ENCODE data around the gene CPNE4.
"Not testable (repeated sequence)": the region's sequence is repeated elsewhere in the genome, so short reads cannot be mapped to it uniquely, and the experiment has no call there.

The CPNE4 gene

DNA sequence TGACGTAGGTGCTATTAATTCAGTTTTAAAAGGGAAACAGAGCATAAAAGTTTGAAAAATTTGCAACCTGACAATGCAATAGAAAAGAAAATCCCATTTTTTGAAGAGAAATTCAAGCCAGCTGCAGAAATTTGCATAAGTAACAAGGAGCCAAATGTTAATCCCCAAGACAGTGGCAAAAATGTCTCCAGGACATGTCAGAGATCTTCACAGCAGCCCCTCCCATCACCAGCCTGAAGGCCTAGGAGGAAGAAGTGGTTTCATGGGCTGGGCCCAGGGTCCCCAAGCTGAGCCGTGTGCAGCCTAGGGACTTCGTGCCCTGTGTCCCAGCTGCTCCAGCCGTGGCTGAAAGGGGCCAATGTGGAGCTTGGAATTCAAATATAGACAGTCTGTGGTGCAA lies 148.9 kb downstream of the CPNE4 start:
- H3K36me3 ChIP-seq (ENCODE audit: control insufficient read depth, insufficient read depth, low read length); H3K9me3 ChIP-seq (ENCODE audit: control insufficient read depth, low read length); H3K4me3 ChIP-seq (ENCODE audit: extremely low read depth, insufficient read depth, low read length, poor library complexity, severe bottlenecking); H3K4me1 ChIP-seq (ENCODE audit: control insufficient read depth, insufficient read depth, low read length, poor library complexity, severe bottlenecking); H3K27ac ChIP-seq (ENCODE audit: low read depth, low read length, severe bottlenecking): not testable (repeated sequence)
- 79 to 89% methylated on average over 3 of the region's 4 CpGs for WGBS, 2 experiments (ENCODE audit: insufficient coverage in 2 of 2)

DNA sequence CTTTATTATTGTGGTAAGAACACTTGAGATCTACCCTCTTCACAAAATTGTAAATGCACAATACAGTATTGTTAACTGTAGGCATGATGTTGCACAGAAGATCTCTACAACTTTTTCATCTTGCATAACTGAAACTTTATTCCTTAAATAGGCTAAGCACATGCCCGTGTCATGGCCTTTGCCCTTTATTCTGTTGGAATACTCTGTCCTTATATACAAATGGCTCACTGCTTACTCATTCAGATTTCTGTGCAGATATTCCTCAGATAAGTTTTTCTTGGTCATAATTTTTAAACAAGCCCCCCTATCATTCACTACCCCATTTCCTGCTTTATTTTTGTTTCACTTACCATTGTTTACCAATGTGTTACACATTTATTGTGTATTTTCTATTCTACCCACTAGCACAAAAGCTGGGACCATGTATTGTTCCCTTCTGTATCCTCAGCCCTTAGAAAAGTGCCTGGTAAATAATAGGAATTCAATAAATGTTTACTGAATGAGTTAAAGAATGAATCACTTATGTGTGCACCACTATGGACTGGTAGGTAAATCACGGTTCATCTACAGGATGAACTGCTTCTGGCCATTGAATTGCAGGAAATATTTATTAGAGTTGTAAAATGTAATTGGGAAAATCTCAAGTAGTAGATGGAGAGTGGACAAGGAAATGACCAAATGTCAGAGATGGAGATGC lies 151.0 kb downstream of the CPNE4 start:
- WGBS, 2 experiments (ENCODE audit: insufficient coverage in 2 of 2), result 36 to 50% methylated on average over 2 of the region's 2 CpGs
- Histone ChIP-seq H3K36me3 (ENCODE audit: control insufficient read depth, insufficient read depth, low read length) (no peaks in the 10 kb centered on the region), H3K9me3 (ENCODE audit: control insufficient read depth, low read length) (no peaks in the 10 kb centered on the region)

DNA sequence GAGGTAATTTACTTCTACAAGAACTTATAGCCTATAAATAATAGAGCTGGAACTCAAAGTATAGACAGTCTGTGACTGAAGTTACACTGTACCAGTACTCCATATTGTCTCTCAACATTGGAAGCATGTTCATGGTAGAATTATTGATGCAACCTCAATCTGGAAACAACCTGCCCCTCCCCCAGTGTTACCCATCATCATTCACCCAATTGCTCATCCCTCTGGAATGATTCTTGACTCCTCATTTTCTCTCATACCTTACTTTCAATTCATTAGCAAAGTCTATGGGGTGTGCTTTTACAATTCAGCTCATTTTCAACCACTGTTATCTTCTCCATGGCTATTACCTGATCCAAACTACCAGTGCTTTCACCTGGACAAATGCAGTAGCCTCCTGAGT lies 151.7 kb downstream of the CPNE4 start:
- no peaks in the 10 kb centered on the region for H3K9me3 ChIP-seq (ENCODE audit: control insufficient read depth, low read length)
- no peaks in the 10 kb centered on the region for H3K4me1 ChIP-seq (ENCODE audit: control insufficient read depth, insufficient read depth, low read length, poor library complexity, severe bottlenecking)
- H3K27ac ChIP-seq (ENCODE audit: low read depth, low read length, severe bottlenecking), result no peak overlapping the region
- H3K36me3 ChIP-seq (ENCODE audit: control insufficient read depth, insufficient read depth, low read length), result no peaks in the 10 kb centered on the region
- no peak overlapping the region for H3K4me3 ChIP-seq (ENCODE audit: extremely low read depth, insufficient read depth, low read length, poor library complexity, severe bottlenecking)

More for the DNA sequence above, 151.0 kb downstream of the CPNE4 start:
- no peak overlapping the region for H3K27ac ChIP-seq (ENCODE audit: low read depth, low read length, severe bottlenecking)
- H3K4me3 ChIP-seq (ENCODE audit: extremely low read depth, insufficient read depth, low read length, poor library complexity, severe bottlenecking), result no peak overlapping the region
- H3K4me1 ChIP-seq (ENCODE audit: control insufficient read depth, insufficient read depth, low read length, poor library complexity, severe bottlenecking), result no peaks in the 10 kb centered on the region

DNA sequence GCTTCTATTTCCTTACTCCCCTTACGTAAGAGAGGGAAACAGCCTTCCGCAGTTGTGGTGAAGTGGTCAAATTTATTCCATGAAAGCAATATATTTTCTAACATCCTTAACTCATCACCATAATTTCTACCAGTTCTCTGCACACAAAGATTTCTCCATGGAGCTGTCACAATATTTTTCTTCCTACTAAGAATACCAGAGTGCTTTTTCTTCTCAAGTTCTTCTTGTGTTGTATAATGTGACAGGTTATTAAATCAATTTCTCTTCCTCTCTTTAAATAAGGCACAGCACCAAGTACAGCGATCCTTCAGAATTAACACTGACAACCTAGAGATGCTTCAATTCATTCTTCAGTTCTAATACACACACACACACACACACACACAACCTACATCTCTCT lies 153.0 kb downstream of the CPNE4 start:
- Histone ChIP-seq H3K36me3 (ENCODE audit: control insufficient read depth, insufficient read depth, low read length) (no peaks in the 10 kb centered on the region), H3K4me1 (ENCODE audit: control insufficient read depth, insufficient read depth, low read length, poor library complexity, severe bottlenecking) (no peaks in the 10 kb centered on the region), H3K27ac (ENCODE audit: low read depth, low read length, severe bottlenecking) (no peak overlapping the region), H3K9me3 (ENCODE audit: control insufficient read depth, low read length) (no peaks in the 10 kb centered on the region), H3K4me3 (ENCODE audit: extremely low read depth, insufficient read depth, low read length, poor library complexity, severe bottlenecking) (no peak overlapping the region)
- WGBS, 2 experiments (ENCODE audit: insufficient coverage in 2 of 2), result no CpG with 5 or more reads among the region's 3 CpGs

DNA sequence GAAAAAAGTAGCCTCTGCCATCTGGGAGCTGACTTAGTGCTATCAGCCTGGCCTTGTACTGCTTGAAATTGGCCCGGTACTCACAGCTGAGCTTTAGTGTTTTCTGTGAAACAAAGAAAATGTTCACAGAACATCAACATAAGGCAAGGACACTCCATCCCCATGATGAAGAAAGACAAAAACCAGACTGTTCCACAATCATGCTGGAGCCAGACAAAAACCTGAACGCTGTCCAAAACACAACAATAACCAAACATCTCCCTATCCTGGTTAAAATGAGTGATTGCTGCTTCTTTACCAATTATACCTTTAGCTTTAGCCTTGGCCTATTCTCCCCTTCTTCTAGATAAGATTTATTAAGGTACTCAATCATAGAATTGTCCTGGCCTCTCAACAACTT lies 153.9 kb downstream of the CPNE4 start:
- Histone ChIP-seq H3K27ac (ENCODE audit: low read depth, low read length, severe bottlenecking) (no peak overlapping the region), H3K4me3 (ENCODE audit: extremely low read depth, insufficient read depth, low read length, poor library complexity, severe bottlenecking) (no peak overlapping the region), H3K36me3 (ENCODE audit: control insufficient read depth, insufficient read depth, low read length) (no peaks in the 10 kb centered on the region), H3K9me3 (ENCODE audit: control insufficient read depth, low read length) (no peaks in the 10 kb centered on the region), H3K4me1 (ENCODE audit: control insufficient read depth, insufficient read depth, low read length, poor library complexity, severe bottlenecking) (no peaks in the 10 kb centered on the region)
- 85 to 89% methylated on average over 2 of the region's 2 CpGs for WGBS, 2 experiments (ENCODE audit: insufficient coverage in 2 of 2)

DNA sequence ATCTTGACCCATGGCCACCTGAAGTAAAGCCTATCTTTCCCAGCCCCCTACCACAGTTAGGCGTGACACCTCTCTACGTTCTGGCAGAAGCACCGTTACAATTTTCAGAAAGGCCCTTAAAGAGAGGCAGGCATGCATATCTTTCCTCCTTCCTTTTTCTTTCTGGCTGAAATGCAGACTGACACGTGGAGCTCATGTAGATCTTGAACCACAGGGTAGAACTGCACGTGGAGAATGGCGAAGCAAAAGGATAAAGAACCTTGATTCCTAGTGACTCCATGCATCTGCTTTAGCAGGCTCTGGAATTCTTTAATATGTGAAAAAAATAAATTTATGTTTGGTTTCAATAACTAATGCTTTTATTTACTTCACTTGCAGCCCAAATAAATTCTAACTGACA lies 166.6 kb downstream of the CPNE4 start:
- Histone ChIP-seq H3K4me3 (ENCODE audit: extremely low read depth, insufficient read depth, low read length, poor library complexity, severe bottlenecking) (no peak overlapping the region), H3K4me1 (ENCODE audit: control insufficient read depth, insufficient read depth, low read length, poor library complexity, severe bottlenecking) (no peaks in the 10 kb centered on the region), H3K9me3 (ENCODE audit: control insufficient read depth, low read length) (no peaks in the 10 kb centered on the region), H3K27ac (ENCODE audit: low read depth, low read length, severe bottlenecking) (no peak overlapping the region), H3K36me3 (ENCODE audit: control insufficient read depth, insufficient read depth, low read length) (no peaks in the 10 kb centered on the region)
- 84% methylated on average over 6 of the region's 6 CpGs for WGBS, 2 experiments (ENCODE audit: insufficient coverage in 2 of 2)

DNA sequence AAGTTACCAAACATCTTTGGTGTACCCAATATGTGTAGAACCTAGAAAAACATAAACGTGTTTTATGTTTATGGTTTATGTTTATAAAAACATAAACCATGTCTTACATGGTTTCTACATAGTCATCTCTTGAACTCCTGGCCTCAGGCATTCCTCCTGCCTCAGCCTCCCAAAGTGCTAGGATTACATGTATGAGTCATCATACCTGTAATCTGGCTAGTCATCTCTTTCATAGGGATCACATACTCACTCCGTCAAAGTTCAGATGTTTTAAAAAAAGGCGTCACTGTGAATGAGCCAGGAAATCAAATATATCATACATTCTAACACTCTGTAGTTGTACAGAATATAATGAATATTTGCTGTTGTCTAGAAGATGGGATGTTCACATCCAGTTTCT lies 178.6 kb downstream of the CPNE4 start:
- no peaks in the 10 kb centered on the region for H3K9me3 ChIP-seq (ENCODE audit: control insufficient read depth, low read length)
- no CpG with 5 or more reads among the region's 3 CpGs for WGBS, 2 experiments (ENCODE audit: insufficient coverage in 2 of 2)
- H3K4me1 ChIP-seq (ENCODE audit: control insufficient read depth, insufficient read depth, low read length, poor library complexity, severe bottlenecking), result no peaks in the 10 kb centered on the region
- no peak overlapping the region for H3K4me3 ChIP-seq (ENCODE audit: extremely low read depth, insufficient read depth, low read length, poor library complexity, severe bottlenecking)
- no peaks in the 10 kb centered on the region for H3K36me3 ChIP-seq (ENCODE audit: control insufficient read depth, insufficient read depth, low read length)
- H3K27ac ChIP-seq (ENCODE audit: low read depth, low read length, severe bottlenecking), result no peak overlapping the region

DNA sequence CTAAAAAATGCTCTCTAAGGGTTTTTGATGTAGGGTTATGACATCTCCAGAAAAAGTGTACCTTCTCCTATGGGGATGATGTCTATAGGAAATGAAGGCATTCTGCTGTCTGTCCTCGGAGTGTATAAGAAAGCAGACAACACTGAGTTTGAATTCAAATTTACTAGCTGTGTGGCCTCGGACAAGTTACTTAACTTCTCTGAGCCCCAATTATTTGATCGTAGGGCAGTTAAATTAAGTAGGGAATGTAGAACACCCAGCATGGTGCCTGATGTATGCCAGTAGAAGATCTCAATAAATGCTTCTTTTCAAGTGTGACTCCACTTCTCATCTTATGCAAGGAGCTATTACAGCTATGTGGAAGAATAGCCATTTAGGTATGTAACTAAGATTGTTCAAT lies 184.6 kb downstream of the CPNE4 start:
- H3K4me1 ChIP-seq (ENCODE audit: control insufficient read depth, insufficient read depth, low read length, poor library complexity, severe bottlenecking), result no peaks in the 10 kb centered on the region
- no peaks in the 10 kb centered on the region for H3K36me3 ChIP-seq (ENCODE audit: control insufficient read depth, insufficient read depth, low read length)
- no peak overlapping the region for H3K27ac ChIP-seq (ENCODE audit: low read depth, low read length, severe bottlenecking)
- H3K9me3 ChIP-seq (ENCODE audit: control insufficient read depth, low read length), result no peaks in the 10 kb centered on the region
- no peak overlapping the region for H3K4me3 ChIP-seq (ENCODE audit: extremely low read depth, insufficient read depth, low read length, poor library complexity, severe bottlenecking)
- 85% methylated on average over 3 of the region's 3 CpGs; no CpG with 5 or more reads in 1 of the 2 experiments for WGBS, 2 experiments (ENCODE audit: insufficient coverage in 2 of 2)

DNA sequence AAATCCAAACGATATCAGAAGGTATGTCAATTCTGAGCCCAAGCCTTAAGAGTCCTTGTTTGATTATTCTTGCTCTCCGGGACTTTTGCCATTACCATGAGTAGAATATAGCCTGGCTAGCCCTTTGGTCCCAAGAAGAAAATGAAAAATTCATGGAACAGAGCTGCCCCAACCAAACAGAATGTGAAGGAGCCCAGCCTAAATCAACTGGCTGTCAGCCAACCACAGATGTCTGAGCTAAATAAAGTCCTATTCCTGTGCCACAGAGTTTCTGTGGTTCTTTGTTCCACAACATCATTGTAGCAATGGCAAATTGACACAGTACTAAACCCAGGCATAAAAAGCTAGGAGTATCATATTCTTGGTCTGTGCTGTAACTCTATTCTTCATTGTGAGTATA lies 185.2 kb downstream of the CPNE4 start:
- WGBS, 2 experiments (ENCODE audit: insufficient coverage in 2 of 2), result 100% methylated on average over 1 to 2 of the region's 2 CpGs
- Histone ChIP-seq H3K4me3 (ENCODE audit: extremely low read depth, insufficient read depth, low read length, poor library complexity, severe bottlenecking) (no peak overlapping the region), H3K36me3 (ENCODE audit: control insufficient read depth, insufficient read depth, low read length) (no peaks in the 10 kb centered on the region), H3K27ac (ENCODE audit: low read depth, low read length, severe bottlenecking) (no peak overlapping the region), H3K4me1 (ENCODE audit: control insufficient read depth, insufficient read depth, low read length, poor library complexity, severe bottlenecking) (no peaks in the 10 kb centered on the region), H3K9me3 (ENCODE audit: control insufficient read depth, low read length) (no peaks in the 10 kb centered on the region)

DNA sequence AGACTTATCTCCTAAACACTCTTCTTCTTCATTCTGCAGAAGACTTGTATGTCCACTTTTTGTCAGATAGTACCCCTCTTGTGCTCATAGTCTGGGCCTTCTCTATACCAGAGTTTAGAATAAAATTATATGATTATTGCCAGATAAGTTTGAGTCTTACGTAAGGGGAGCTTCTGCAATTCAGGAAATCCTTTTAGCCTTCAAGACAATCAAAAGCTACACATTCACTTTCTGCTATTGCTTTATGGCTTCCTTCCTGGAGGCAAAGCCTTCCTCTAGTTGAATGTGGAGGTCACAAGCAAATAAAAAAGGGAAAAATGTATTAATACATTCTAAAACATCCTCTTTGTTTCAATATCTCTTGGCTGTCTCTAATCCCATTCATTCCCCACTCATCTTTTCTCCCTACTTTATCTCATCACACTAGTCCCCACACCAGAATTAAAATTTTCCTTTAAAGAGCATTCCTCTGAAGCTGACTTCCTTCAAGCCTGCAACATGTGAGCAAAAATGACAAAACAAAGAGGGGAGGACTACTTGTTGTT lies 186.8 kb downstream of the CPNE4 start:
- WGBS, 2 experiments (ENCODE audit: insufficient coverage in 2 of 2), result no CpG with 5 or more reads among the region's 1 CpG
- Histone ChIP-seq H3K27ac (ENCODE audit: low read depth, low read length, severe bottlenecking) (no peak overlapping the region), H3K36me3 (ENCODE audit: control insufficient read depth, insufficient read depth, low read length) (no peaks in the 10 kb centered on the region), H3K9me3 (ENCODE audit: control insufficient read depth, low read length) (no peaks in the 10 kb centered on the region), H3K4me3 (ENCODE audit: extremely low read depth, insufficient read depth, low read length, poor library complexity, severe bottlenecking) (no peak overlapping the region), H3K4me1 (ENCODE audit: control insufficient read depth, insufficient read depth, low read length, poor library complexity, severe bottlenecking) (no peaks in the 10 kb centered on the region)

DNA sequence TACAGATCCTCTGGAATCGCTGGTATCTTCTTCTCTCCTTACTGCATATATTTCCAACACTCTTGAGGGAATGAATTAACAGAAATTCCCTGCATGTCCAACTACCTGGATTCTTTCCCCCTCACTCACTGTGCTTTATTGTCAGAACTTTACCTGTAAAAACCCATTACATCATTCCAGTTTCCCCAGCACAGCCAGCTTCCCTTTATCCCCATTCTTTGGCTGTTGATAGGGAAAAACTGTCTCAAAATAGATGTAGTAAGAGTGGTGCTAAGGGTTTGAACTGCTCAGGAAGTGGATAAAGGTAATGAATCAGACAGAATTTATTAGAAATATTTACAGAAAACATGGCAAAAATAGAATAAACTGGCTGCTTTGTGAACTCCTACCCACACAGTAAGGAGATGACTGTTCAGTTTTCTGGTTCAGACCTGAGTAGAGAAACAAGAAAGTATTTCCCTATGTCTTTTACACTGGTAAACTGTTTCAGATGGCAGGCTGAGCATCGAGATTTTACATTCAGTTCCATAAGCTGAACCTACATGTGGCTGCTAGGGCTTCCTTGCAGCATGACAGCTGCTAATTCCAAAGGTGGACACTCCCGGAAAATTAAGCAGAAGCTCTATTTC lies 188.4 kb downstream of the CPNE4 start:
- Histone ChIP-seq H3K4me1 (ENCODE audit: control insufficient read depth, insufficient read depth, low read length, poor library complexity, severe bottlenecking) (no peaks in the 10 kb centered on the region), H3K4me3 (ENCODE audit: extremely low read depth, insufficient read depth, low read length, poor library complexity, severe bottlenecking) (no peak overlapping the region), H3K9me3 (ENCODE audit: control insufficient read depth, low read length) (no peaks in the 10 kb centered on the region), H3K27ac (ENCODE audit: low read depth, low read length, severe bottlenecking) (no peak overlapping the region), H3K36me3 (ENCODE audit: control insufficient read depth, insufficient read depth, low read length) (no peaks in the 10 kb centered on the region)
- 91 to 95% methylated on average over 2 to 3 of the region's 3 CpGs for WGBS, 2 experiments (ENCODE audit: insufficient coverage in 2 of 2)
